RPMI7951 (cell line): ENCODE data around the gene LDHAL6A. TPM values are rescaled to one million over a fixed set of nuclear protein-coding genes. Genes with fewer than 3 reads are reported as not detected.

ENCODE experiments used
- DNase-seq: peaks from one replicate; pipeline ENCODE4 v3.0.0-alpha.2; 2012; ENCODE audit warnings: low read depth
- total RNA-seq: library from RNA; depleted of rRNA; stranded (reverse); fragments of >200 nt; shearing (Covaris generic); gene quantifications from 2 replicates; pipeline ENCODE4 v1.2.3, GENCODE V29; 2014; rRNA removed

Gene LDHAL6A
- total RNA-seq, 1 experiment from 2014 or later = not detected

- DNase-seq = no peak
Observed at GRCh38 chr11:18490736-18491485, 35.3 kb downstream of the LDHAL6A start.

- no peak for DNase-seq
Observed at GRCh38 chr11:18491924-18492323, 36.3 kb downstream of the LDHAL6A start.

GRCh38 chr11:18492888-18493287, 37.2 kb downstream of the LDHAL6A start:
- DNase-seq = no peak

GRCh38 chr11:18493310-18493709, 37.7 kb downstream of the LDHAL6A start:
- no peak for DNase-seq

GRCh38 chr11:18495271-18495670, 39.6 kb downstream of the LDHAL6A start:
- DNase-seq = no peak

- no peak for DNase-seq
Observed at GRCh38 chr11:18495703-18496102, 40.0 kb downstream of the LDHAL6A start.

- no peak for DNase-seq
Observed at GRCh38 chr11:18498039-18498438, 42.4 kb downstream of the LDHAL6A start.

GRCh38 chr11:18501629-18502028, 46.0 kb downstream of the LDHAL6A start:
- no peak for DNase-seq

- DNase-seq = no peak
Observed at GRCh38 chr11:18502352-18502751, 46.7 kb downstream of the LDHAL6A start.

GRCh38 chr11:18521122-18521521, 65.5 kb downstream of the LDHAL6A start:
- no peak for DNase-seq

GRCh38 chr11:18522388-18522787, 66.7 kb downstream of the LDHAL6A start:
- no peak for DNase-seq

GRCh38 chr11:18523084-18523483, 67.4 kb downstream of the LDHAL6A start:
- DNase-seq = no peak

GRCh38 chr11:18524248-18524647, 68.6 kb downstream of the LDHAL6A start:
- no peak for DNase-seq

GRCh38 chr11:18526130-18526520, 70.5 kb downstream of the LDHAL6A start:
- DNase-seq = no peak

- DNase-seq = peak; percentile 90
Observed at GRCh38 chr11:18526521-18527296, 71.1 kb downstream of the LDHAL6A start, which contains the start of gene TSG101. TSS of gene TSG101 (minus strand) at chr11:18526942. CDS start at chr11:18526816, 126 bp downstream.

- DNase-seq = peak; percentile 17
Observed at GRCh38 chr11:18527512-18527911, 71.9 kb downstream of the LDHAL6A start.

Other genes starting within 250 kb of the LDHAL6A start
- not detected in 2 replicates for gene SAA4, start 219.1 kb upstream of the LDHAL6A start, total RNA-seq
- 0.20 and 0.84 TPM in 2 replicates for gene SAA2, start 207.2 kb upstream of the LDHAL6A start, total RNA-seq
- not detected in 2 replicates for gene SAA1, start 189.6 kb upstream of the LDHAL6A start, total RNA-seq
- 16.0 and 16.5 TPM in 2 replicates for gene HPS5, start 133.7 kb upstream of the LDHAL6A start, total RNA-seq
- 53.6 and 74.5 TPM in 2 replicates for gene GTF2H1, start 133.3 kb upstream of the LDHAL6A start, total RNA-seq
- gene LDHA, start 61.3 kb upstream of the LDHAL6A start, total RNA-seq = 1,614 and 1,664 TPM in 2 replicates
- gene LDHC, start 43.5 kb upstream of the LDHAL6A start, total RNA-seq = 0.29 TPM in 1 of 2 replicates, not detected in the other
- gene TSG101, start 71.1 kb downstream of the LDHAL6A start, total RNA-seq = 87.9 and 90.1 TPM in 2 replicates
- 26.4 and 27.9 TPM in 2 replicates for gene UEVLD, start 132.9 kb downstream of the LDHAL6A start, total RNA-seq
- 0.60 TPM in 1 of 2 replicates, not detected in the other for gene MISFA, start 143.9 kb downstream of the LDHAL6A start, total RNA-seq
- 10.7 and 11.7 TPM in 2 replicates for gene SPTY2D1, start 178.5 kb downstream of the LDHAL6A start, total RNA-seq
- gene TMEM86A, start 242.9 kb downstream of the LDHAL6A start, total RNA-seq = 0.12 and 0.49 TPM in 2 replicates